ENCODE results near the gene CD47. TPM values are rescaled to one million over a fixed set of nuclear protein-coding genes. Genes with fewer than 3 reads are reported as not detected.

Gene CD47
- total and polyA plus RNA-seq, 2 donors (not counting 1 experiment from before 2014, with no cell fraction given), result 86.4 to 259 TPM

- Histone ChIP-seq H3K4me2 (replicated peaks; ENCODE audit: low read depth, low read length, poor library complexity, severe bottlenecking) (peak overlapping the region; percentile 1), H3K27me3 (replicated peaks in 1 of 4; ENCODE audit: control extremely low read depth in 1 of 4, control insufficient read depth in 3 of 4, insufficient read depth in 4 of 4, low read length in 3 of 4) (no peaks in the 10 kb centered on the region), H2AFZ (ENCODE audit: insufficient read depth, low read depth, low read length, poor library complexity, severe bottlenecking) (no peak overlapping the region), H3K9ac (ENCODE audit: low read length) (no peak overlapping the region), H4K20me1 (ENCODE audit: control insufficient read depth, insufficient read depth, low read length, poor library complexity, severe bottlenecking) (peaks cover 12% of the 10 kb centered on the region), H3K27ac (ENCODE audit: low read length in 2 of 2) (peak overlapping the region in 1 of 2 donors; percentile 14), H3K4me3 (ENCODE audit: control extremely low read depth in 1 of 5, extremely low read depth in 1 of 5, insufficient read depth in 1 of 5, low read depth in 2 of 5, low read length in 4 of 5) (no peak overlapping the region), H3K79me2 (ENCODE audit: control insufficient read depth, insufficient read depth, low read length) (peaks cover 92% of the 10 kb centered on the region), H3K36me3 (replicated peaks in 1 of 2; ENCODE audit: control extremely low read depth in 1 of 2, control insufficient read depth in 1 of 2, extremely low read depth in 1 of 2, insufficient read depth in 2 of 2, low read length in 1 of 2) (peaks cover 4 to 64% of the 10 kb centered on the region in 2 experiments), H3K9me3 (ENCODE audit: control extremely low read depth in 1 of 3, control insufficient read depth in 2 of 3, insufficient read depth in 1 of 3, low read length in 2 of 3) (no peaks in the 10 kb centered on the region), H3K4me1 (ENCODE audit: control insufficient read depth in 2 of 2, insufficient read depth in 2 of 2, low read length in 2 of 2) (peaks cover 17 to 49% of the 10 kb centered on the region in 2 donors)
- Mint-ChIP-seq H3K27ac (peak overlapping the region; percentile 39), H3K9me3 (ENCODE audit: insufficient read depth) (no peaks in the 10 kb centered on the region), H3K4me1 (peaks cover 69% of the 10 kb centered on the region), H3K27me3 (no peaks in the 10 kb centered on the region), H3K4me3 (peak overlapping the region; percentile 10)
- ATAC-seq (ENCODE audit: low read depth) (no peak), DNase-seq (no peak)
- no peak for TF ChIP-seq EZH2 (IDR thresholded peaks at IDR 0.05; ENCODE audit: borderline replicate concordance, insufficient read depth, low read depth, low read length, poor library complexity, severe bottlenecking)
- TF ChIP-seq, protein P1, sequence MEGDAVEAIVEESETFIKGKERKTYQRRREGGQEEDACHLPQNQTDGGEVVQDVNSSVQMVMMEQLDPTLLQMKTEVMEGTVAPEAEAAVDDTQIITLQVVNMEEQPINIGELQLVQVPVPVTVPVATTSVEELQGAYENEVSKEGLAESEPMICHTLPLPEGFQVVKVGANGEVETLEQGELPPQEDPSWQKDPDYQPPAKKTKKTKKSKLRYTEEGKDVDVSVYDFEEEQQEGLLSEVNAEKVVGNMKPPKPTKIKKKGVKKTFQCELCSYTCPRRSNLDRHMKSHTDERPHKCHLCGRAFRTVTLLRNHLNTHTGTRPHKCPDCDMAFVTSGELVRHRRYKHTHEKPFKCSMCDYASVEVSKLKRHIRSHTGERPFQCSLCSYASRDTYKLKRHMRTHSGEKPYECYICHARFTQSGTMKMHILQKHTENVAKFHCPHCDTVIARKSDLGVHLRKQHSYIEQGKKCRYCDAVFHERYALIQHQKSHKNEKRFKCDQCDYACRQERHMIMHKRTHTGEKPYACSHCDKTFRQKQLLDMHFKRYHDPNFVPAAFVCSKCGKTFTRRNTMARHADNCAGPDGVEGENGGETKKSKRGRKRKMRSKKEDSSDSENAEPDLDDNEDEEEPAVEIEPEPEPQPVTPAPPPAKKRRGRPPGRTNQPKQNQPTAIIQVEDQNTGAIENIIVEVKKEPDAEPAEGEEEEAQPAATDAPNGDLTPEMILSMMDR (IDR thresholded peaks at IDR 0.05), result no peak
- CTCF ChIA-PET, result no interaction called here
- POLR2A ChIA-PET, result interaction anchor here (0.7 kb wide), 2 partner anchors 11 to 68 kb away, joined by 10 to 14 read pairs; no protein-coding TSS in a partner anchor
- intact Hi-C loops (cut with micrococcal nuclease), result no loop called here
These were observed 25.7 kb downstream of the CD47 start for GRCh38 chr3:108065096-108065495.

DNA sequence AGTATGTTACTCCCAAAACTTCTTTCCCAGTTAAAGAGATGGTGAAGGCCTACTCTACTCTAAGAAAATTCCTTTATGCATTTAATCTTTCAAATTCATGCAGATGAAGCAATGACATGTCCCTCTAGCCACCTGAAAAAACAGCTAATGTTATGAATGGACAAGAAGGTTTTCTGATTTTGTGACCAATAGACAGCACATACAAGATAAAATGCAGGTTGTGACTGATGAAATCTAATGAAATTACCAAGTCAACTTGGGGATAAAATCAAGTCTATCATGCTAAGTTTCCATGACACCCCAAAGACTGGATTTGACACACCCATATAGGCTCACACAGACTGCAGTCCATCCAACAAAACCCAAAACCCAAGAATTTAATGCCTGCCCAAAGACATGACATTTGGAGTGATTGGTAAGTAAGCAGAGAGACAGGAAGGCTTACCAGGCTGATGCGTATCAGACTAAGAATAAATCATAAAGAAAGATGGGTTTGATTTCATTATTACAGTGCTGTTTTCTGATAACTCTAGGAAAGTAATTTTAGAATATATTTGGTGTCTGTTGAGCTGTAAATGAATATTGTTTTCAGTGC lies 26.4 kb downstream of the CD47 start:
- peak overlapping the region; percentile 46 for H3K27ac Mint-ChIP-seq
- Histone ChIP-seq H2AFZ (ENCODE audit: insufficient read depth, low read depth, low read length, poor library complexity, severe bottlenecking) (no peak overlapping the region), H3K27me3 (replicated peaks in 1 of 4; ENCODE audit: control extremely low read depth in 1 of 4, control insufficient read depth in 3 of 4, insufficient read depth in 4 of 4, low read length in 3 of 4) (no peaks in the 10 kb centered on the region), H3K36me3 (replicated peaks in 1 of 2; ENCODE audit: control extremely low read depth in 1 of 2, control insufficient read depth in 1 of 2, extremely low read depth in 1 of 2, insufficient read depth in 2 of 2, low read length in 1 of 2) (peaks cover 7 to 63% of the 10 kb centered on the region in 2 experiments), H3K9me3 (ENCODE audit: control extremely low read depth in 1 of 3, control insufficient read depth in 2 of 3, insufficient read depth in 1 of 3, low read length in 2 of 3) (no peaks in the 10 kb centered on the region), H3K4me2 (replicated peaks; ENCODE audit: low read depth, low read length, poor library complexity, severe bottlenecking) (no peak overlapping the region), H3K4me1 (ENCODE audit: control insufficient read depth in 2 of 2, insufficient read depth in 2 of 2, low read length in 2 of 2) (peaks cover 17 to 43% of the 10 kb centered on the region in 2 donors), H4K20me1 (ENCODE audit: control insufficient read depth, insufficient read depth, low read length, poor library complexity, severe bottlenecking) (peaks cover 12% of the 10 kb centered on the region), H3K27ac (ENCODE audit: low read length in 2 of 2) (peak overlapping the region in 1 of 2 donors; percentile 63), H3K4me3 (ENCODE audit: control extremely low read depth in 1 of 5, extremely low read depth in 1 of 5, insufficient read depth in 1 of 5, low read depth in 2 of 5, low read length in 4 of 5) (no peak overlapping the region), H3K79me2 (ENCODE audit: control insufficient read depth, insufficient read depth, low read length) (peaks cover 92% of the 10 kb centered on the region), H3K9ac (ENCODE audit: low read length) (no peak overlapping the region)
- no peak for DNase-seq
- no peak for TF ChIP-seq EZH2 (IDR thresholded peaks at IDR 0.05; ENCODE audit: borderline replicate concordance, insufficient read depth, low read depth, low read length, poor library complexity, severe bottlenecking)
- TF ChIP-seq, protein P1 (IDR thresholded peaks at IDR 0.05), result no peak
- no peak overlapping the region for H3K4me3 Mint-ChIP-seq
- peaks cover 68% of the 10 kb centered on the region for H3K4me1 Mint-ChIP-seq
- no peak for ATAC-seq (ENCODE audit: low read depth)
- intact Hi-C loops (cut with micrococcal nuclease), result loop anchor here (5.0 kb wide), 2 partner anchors 258 to 343 kb away; no protein-coding TSS in a partner anchor
- H3K27me3 Mint-ChIP-seq, result no peaks in the 10 kb centered on the region
- ChIA-PET POLR2A (no interaction called here), CTCF (no interaction called here)
- H3K9me3 Mint-ChIP-seq (ENCODE audit: insufficient read depth), result no peaks in the 10 kb centered on the region
- no CpG with 5 or more reads among the region's 1 CpG for WGBS (ENCODE audit: insufficient coverage)
